Esophagus squamous epithelium (tissue), 5 donors: ENCODE measurements around the gene XCL1. TPM values are rescaled to one million over a fixed set of nuclear protein-coding genes. Genes with fewer than 3 reads are reported as not detected.

Source experiments
- DNase-seq: peaks from one replicate; lab custom pipeline; 2025; lab: John Stamatoyannopoulos, UW
- H3K27ac ChIP-seq, 4 donors: fragments of 200-600 bp; sonication (generic); one replicate each; pipeline ENCODE4 v1.5.1; 2016 to 2019; ENCODE audit warnings: mild to moderate bottlenecking in 1 of 4
- H3K27me3 ChIP-seq, 4 donors: fragments of 200-600 bp; sonication (generic); 1 replicate in 3 of 4; 2 replicates in 1 of 4; pipeline versions ENCODE4 v1.5.1 to v1.6.0; 2017 to 2021; ENCODE audit warnings: antibody characterized with exemption in 1 of 4
- H3K36me3 ChIP-seq, 3 donors: fragments of 200-600 bp; sonication (generic); one replicate each; pipeline ENCODE4 v1.5.1; 2016 to 2019
- H3K4me1 ChIP-seq, 3 donors: fragments of 200-600 bp; sonication (generic); one replicate each; pipeline ENCODE4 v1.5.1; 2017 to 2019
- H3K4me3 ChIP-seq, 4 donors: fragments of 200-600 bp; sonication (generic); 1 replicate in 3 of 4; 2 replicates in 1 of 4; pipeline ENCODE4 v1.5.1; 2016 to 2019; ENCODE audit warnings: mild to moderate bottlenecking in 2 of 4, moderate library complexity in 1 of 4
- H3K9me3 ChIP-seq, 3 donors: fragments of 200-600 bp; sonication (generic); one replicate each; pipeline ENCODE4 v1.5.1; 2016 to 2019
- POLR2A ChIP-seq, 4 donors: fragments of 450-650 bp; IDR thresholded peaks; one replicate each; pipeline ENCODE4 v1.6.1; 2017; ENCODE audit warnings: antibody characterized with exemption in 4 of 4, mild to moderate bottlenecking in 4 of 4, moderate library complexity in 3 of 4
- WGBS, 2 donors: methylation state at CpG; one replicate each; pipeline ENCODE4 v1.1.5; 2018; 5-methylcytosine and 5-hydroxymethylcytosine counted together
- intact Hi-C: fragments of 100-400 bp; cut with DNase I; formaldehyde crosslinking; loops from one replicate; pipeline ENCODE4 v1.15.0; 2022
- total RNA-seq, 4 donors: library from RNA; depleted of rRNA; stranded (reverse); fragments of >200 nt; gene quantifications; one replicate each; pipeline ENCODE4 v1.1.0, GENCODE V29; 2016
- TF ChIP-seq, protein P1 (sequence below), 6 experiments: fragments of 450-650 bp in 4 of 6; fragments of 200-600 bp in 2 of 6; sonication (generic) in 2 of 6; IDR thresholded peaks; one replicate each; pipeline ENCODE4 v1.5.1; 2016 to 2019; ENCODE audit warnings: antibody characterized with exemption in 6 of 6, mild to moderate bottlenecking in 4 of 6, moderate library complexity in 4 of 6
- donor health status: DM: yes; HTN: yes; CAD: no.

The XCL1 gene
- total RNA-seq, 4 donors from 2014 or later: 0.76 TPM; not detected in 3

DNA sequence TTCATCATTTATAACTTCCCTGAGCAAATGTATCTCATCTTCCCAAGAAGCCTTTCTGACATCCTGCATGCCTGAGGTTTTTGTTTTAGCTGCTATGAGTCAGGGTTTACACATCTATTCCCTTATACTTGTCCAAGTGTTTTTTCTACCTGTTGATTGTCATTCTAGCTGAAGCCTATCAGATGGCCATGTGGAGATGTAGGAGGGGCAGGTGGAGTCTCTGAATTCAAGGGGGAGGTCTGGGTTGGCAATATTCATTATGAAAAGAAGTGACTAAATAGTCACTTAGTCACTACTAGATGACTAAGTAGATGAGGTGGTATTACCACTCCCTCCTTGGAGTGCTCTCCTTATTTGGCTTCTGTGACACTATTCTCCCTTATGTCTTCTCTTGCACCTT is 52.4 kb downstream of the XCL1 start:
- intact Hi-C loops: no loop called here
- no peaks in the 10 kb centered on the region for H3K36me3 ChIP-seq
- no peaks in the 10 kb centered on the region for H3K27me3 ChIP-seq
- H3K4me1 ChIP-seq: no peaks in the 10 kb centered on the region
- TF ChIP-seq, protein P1, sequence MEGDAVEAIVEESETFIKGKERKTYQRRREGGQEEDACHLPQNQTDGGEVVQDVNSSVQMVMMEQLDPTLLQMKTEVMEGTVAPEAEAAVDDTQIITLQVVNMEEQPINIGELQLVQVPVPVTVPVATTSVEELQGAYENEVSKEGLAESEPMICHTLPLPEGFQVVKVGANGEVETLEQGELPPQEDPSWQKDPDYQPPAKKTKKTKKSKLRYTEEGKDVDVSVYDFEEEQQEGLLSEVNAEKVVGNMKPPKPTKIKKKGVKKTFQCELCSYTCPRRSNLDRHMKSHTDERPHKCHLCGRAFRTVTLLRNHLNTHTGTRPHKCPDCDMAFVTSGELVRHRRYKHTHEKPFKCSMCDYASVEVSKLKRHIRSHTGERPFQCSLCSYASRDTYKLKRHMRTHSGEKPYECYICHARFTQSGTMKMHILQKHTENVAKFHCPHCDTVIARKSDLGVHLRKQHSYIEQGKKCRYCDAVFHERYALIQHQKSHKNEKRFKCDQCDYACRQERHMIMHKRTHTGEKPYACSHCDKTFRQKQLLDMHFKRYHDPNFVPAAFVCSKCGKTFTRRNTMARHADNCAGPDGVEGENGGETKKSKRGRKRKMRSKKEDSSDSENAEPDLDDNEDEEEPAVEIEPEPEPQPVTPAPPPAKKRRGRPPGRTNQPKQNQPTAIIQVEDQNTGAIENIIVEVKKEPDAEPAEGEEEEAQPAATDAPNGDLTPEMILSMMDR (IDR thresholded peaks at IDR 0.05): no peak
- no peak for TF ChIP-seq POLR2A (IDR thresholded peaks at IDR 0.05)
- no peak for DNase-seq
- H3K4me3 ChIP-seq: no peak overlapping the region
- no peaks in the 10 kb centered on the region for H3K9me3 ChIP-seq
- H3K27ac ChIP-seq: no peak overlapping the region

GRCh38 chr1:168629466-168629865 is 53.1 kb downstream of the XCL1 start:
- intact Hi-C loops: no loop called here
- no peak overlapping the region for H3K27ac ChIP-seq
- 39 to 52% methylated on average over 1 of the region's 1 CpG for WGBS, 2 donors
- no peak for DNase-seq
- no peaks in the 10 kb centered on the region for H3K9me3 ChIP-seq
- H3K4me3 ChIP-seq: no peak overlapping the region
- no peak for TF ChIP-seq POLR2A (IDR thresholded peaks at IDR 0.05)
- TF ChIP-seq, protein P1 (IDR thresholded peaks at IDR 0.05): no peak
- H3K27me3 ChIP-seq: no peaks in the 10 kb centered on the region
- no peaks in the 10 kb centered on the region for H3K36me3 ChIP-seq
- no peaks in the 10 kb centered on the region for H3K4me1 ChIP-seq

Other genes with a start within 250 kb of the XCL1 start
- 1 to 10 TPM in 2 of 4 donors, not detected in 2; 1.7 to 3.2 TPM for gene XCL2, start 32.6 kb upstream of the XCL1 start, total RNA-seq
- 10 to 100 TPM in 1 of 4 donors, 1 to 10 TPM in 2, under 1 TPM in 1; 0.34 to 65.8 (median 3.4) TPM for gene DPT, start 152.6 kb downstream of the XCL1 start, total RNA-seq